T1000 (cell line): ENCODE results near the gene ISLR2.

ENCODE experiments used
- DNase-seq: peaks from one replicate; lab custom pipeline; 2025; ENCODE audit warnings: mixed read lengths; lab: John Stamatoyannopoulos, UW

ISLR2 gene

DNA sequence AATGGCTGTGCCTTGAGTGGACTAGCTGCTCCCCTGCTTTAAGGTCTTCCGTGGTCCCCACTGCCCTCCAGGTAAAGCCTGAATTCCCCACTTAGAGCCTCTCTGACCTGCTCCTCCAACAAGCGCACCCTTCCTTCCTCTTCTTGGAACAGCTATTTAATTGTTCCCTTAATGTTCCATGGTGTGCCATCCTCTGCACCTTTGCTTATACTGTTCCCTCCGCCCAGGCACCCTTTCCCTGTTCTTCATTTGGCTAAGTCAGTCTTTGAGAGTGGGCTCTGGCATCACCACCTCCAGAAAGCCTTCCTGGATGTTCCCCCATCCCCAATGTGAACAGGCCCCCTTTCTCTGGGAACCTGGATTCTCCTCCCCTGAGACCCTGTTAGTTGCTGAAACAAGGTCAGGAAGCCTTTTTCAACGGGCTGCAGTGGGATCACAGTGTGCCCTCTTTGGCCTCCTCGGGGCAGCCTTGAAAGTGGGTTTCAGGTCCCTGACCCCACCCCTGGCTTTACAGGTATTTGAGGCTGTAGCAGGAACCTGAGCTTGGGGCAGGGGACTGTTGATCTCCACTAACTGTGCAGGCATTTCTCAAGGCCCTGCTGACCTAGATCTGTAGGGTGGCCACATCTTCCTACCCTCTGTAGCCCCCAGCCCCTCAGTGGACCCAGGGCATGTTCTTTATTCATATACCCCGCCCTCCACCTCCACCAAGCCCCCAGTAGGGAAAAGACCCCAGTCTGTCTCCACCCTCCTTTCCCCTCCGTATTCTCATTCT is 48.1 kb downstream of the ISLR2 start:
- DNase-seq, result no peak

- peak; percentile 75 for DNase-seq
Measured at GRCh38 chr15:74179101-74179841, 48.9 kb downstream of the ISLR2 start.

DNA sequence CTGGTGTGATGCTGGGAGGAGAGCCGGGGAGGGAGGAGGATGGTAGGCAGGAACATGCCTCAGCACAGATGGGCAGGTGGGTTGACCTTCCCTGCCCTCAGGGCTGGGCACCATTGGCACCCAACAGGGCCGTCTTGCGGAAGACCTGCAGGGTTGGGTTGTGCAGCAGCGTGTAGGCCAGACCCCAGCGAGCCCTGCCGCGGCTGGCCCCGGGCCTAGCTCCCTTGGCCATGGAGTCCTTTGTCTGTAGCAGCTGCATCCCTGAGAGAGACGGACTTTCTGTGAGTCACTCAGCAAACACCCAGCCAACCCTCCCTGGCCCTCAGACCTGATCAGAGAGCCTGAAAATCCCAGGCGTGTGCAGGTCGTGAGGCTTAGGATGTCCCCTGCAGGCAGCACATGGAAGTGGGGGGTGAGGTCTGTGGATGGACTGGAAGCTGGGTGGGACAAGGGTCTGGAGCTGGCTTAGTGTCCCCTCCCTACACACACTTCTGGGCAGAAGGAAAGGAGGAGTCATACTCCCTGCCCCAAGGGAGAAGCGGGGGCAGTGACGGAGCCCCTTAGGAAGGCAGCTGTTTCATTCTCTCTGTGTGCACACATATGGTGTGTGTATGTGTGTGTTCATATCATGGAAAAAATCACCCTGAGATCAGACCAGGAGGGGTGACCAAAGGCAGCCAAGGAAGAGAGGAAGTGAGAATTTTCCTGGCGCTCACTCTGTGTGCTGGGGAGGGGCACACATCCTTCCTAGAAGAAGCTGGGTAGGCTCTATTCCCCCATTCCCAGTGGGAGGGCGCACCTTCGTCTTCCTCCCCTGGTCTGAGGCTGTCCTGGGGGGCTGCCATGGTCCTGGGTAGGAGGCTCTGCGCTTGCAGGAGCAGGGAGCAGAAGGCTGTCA is 49.8 kb downstream of the ISLR2 start:
- peak; percentile 25 for DNase-seq

GRCh38 chr15:74180881-74181602 is 50.7 kb downstream of the ISLR2 start:
- DNase-seq, result no peak

- no peak for DNase-seq
Measured at GRCh38 chr15:74182131-74182530, 51.7 kb downstream of the ISLR2 start.

DNA sequence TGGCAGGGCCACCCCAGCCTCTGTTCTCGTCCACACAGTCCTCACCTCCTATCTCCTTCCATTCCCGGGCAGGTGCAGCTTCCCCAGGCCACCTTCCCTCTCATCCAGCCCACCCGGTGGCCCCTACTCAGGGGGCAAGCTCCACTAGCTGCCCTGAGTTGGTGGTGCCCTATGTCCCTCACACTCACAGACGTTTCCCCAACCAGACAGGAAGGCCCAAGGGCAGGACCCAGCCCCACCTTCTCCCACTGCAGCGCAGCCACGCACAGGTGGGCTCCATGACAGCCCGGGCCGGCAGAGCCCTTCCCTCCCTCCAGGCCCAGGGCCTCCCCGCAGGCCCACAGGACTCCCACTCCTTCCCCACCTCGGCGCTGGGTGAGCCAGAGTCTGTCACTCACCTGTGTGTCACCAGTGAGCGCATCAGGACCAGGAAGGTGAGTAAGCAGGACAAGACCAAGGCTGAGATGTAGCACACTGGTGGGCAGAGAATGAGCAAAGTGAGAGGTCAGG is 54.3 kb downstream of the ISLR2 start:
- DNase-seq, result no peak

DNA sequence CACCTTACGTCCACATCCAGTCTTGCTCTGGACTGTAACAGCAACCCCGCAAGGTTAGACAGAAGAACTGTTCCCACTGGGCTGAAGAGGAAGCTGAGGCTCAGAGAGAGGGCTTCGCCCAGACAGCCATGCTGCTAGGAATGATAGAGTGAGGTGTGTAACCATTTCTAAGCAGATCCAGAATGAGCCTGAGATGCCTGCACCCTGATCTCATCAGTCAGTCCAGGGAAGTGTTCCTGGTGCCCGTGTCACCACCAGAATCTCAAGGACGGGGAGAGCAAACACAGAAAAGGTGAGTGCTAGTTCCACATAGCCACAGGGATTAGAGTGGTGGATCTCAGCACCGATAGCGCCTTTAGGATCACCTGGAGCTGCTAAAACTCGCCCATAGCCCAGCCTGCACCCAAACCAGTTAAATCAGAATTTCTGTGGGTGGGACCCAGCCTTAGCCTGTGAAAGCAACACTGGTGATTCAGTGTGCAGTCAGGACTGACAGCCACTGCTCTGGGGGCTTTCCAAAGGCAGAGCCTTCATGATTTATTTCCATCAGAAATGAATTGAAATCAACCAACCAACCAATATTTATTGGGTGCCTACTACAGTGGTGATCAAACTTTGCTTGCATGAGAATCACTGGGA is 55.4 kb downstream of the ISLR2 start:
- DNase-seq, result no peak
